Activated CD8-positive, alpha-beta memory T cell treated with anti-CD3 and anti-CD28 coated beads for 36 hours (primary cell): ENCODE measurements around the gene CERS6. TPM values are rescaled to one million over a fixed set of nuclear protein-coding genes. Genes with fewer than 3 reads are reported as not detected.
"Not testable (repeated sequence)": the region's sequence is repeated elsewhere in the genome, so short reads cannot be mapped to it uniquely, and the experiment has no call there.

Source experiments
- CTCF ChIA-PET: fragments of 350-600 bp; sonication (Branson Sonifier 250); formaldehyde crosslinking; loops from one replicate; lab custom pipeline; 2021; ENCODE audit warnings: antibody characterized with exemption; lab: Charles Lee
- POLR2A ChIA-PET: fragments of 350-600 bp; sonication (Branson Sonifier 250); formaldehyde crosslinking; loops from one replicate; lab custom pipeline; 2021; ENCODE audit warnings: antibody characterized with exemption; lab: Charles Lee
- total RNA-seq, 2 experiments: library from RNA; stranded (reverse); gene quantifications; one replicate each; pipeline ENCODE4 v1.2.3, GENCODE V29; 2021

The CERS6 gene
- total RNA-seq, 2 experiments from 2014 or later: 9.4 to 9.5 TPM

GRCh38 chr2:168791140-168791539 lies 335.1 kb downstream of the CERS6 start:
- POLR2A ChIA-PET: not testable (repeated sequence)

GRCh38 chr2:168793596-168793995 lies 337.5 kb downstream of the CERS6 start:
- ChIA-PET CTCF (no interaction called here), POLR2A (no interaction called here)

More at GRCh38 chr2:168791140-168791539, 335.1 kb downstream of the CERS6 start:
- CTCF ChIA-PET: not testable (repeated sequence)

GRCh38 chr2:168794968-168795367 lies 338.9 kb downstream of the CERS6 start:
- CTCF ChIA-PET: no interaction called here

GRCh38 chr2:168796090-168796577 lies 340.1 kb downstream of the CERS6 start:
- POLR2A ChIA-PET: no interaction called here
- CTCF ChIA-PET: interaction anchor here (0.6 kb wide), 1 partner anchor 82 kb away, joined by 3 read pairs; no protein-coding TSS in a partner anchor

More at GRCh38 chr2:168794968-168795367, 338.9 kb downstream of the CERS6 start:
- POLR2A ChIA-PET: no interaction called here

GRCh38 chr2:168796583-168797285 lies 340.7 kb downstream of the CERS6 start:
- CTCF ChIA-PET: interaction anchor here (0.6 to 0.7 kb wide), 2 partner anchors 83 to 651 kb away, joined by 3 read pairs; no protein-coding TSS in a partner anchor

GRCh38 chr2:168797286-168797655 lies 341.2 kb downstream of the CERS6 start:
- ChIA-PET CTCF (interaction anchor here (0.7 kb wide), 1 partner anchor 650 kb away, joined by 3 read pairs; no protein-coding TSS in a partner anchor), POLR2A (no interaction called here)

More at GRCh38 chr2:168796583-168797285, 340.7 kb downstream of the CERS6 start:
- POLR2A ChIA-PET: no interaction called here

- ChIA-PET POLR2A (no interaction called here), CTCF (no interaction called here)
Measured at GRCh38 chr2:168798076-168798887, 342.2 kb downstream of the CERS6 start.

- POLR2A ChIA-PET: no interaction called here
- CTCF ChIA-PET: no interaction called here
Measured at GRCh38 chr2:168798888-168799410, 342.9 kb downstream of the CERS6 start.

- POLR2A ChIA-PET: no interaction called here
- CTCF ChIA-PET: no interaction called here
Measured at GRCh38 chr2:168801471-168801870, 345.4 kb downstream of the CERS6 start.

GRCh38 chr2:168801961-168802858 lies 346.1 kb downstream of the CERS6 start, which contains the start of gene NOSTRIN:
NOSTRIN (plus strand) TSS chr2:168802637; CDS start chr2:168802647, 10 bp downstream.
- ChIA-PET CTCF (no interaction called here), POLR2A (no interaction called here)

GRCh38 chr2:168802859-168803725 lies 347.0 kb downstream of the CERS6 start:
- ChIA-PET CTCF (no interaction called here), POLR2A (no interaction called here)

GRCh38 chr2:168804214-168804613 lies 348.1 kb downstream of the CERS6 start:
- CTCF ChIA-PET: no interaction called here
- POLR2A ChIA-PET: no interaction called here

GRCh38 chr2:168805615-168806014 lies 349.5 kb downstream of the CERS6 start:
- POLR2A ChIA-PET: no interaction called here
- CTCF ChIA-PET: no interaction called here

- ChIA-PET CTCF (no interaction called here), POLR2A (no interaction called here)
Measured at GRCh38 chr2:168809537-168809936, 353.5 kb downstream of the CERS6 start.

GRCh38 chr2:168810235-168810634 lies 354.2 kb downstream of the CERS6 start:
- ChIA-PET POLR2A (no interaction called here), CTCF (no interaction called here)

GRCh38 chr2:168811696-168812095 lies 355.6 kb downstream of the CERS6 start:
- CTCF ChIA-PET: no interaction called here
- POLR2A ChIA-PET: no interaction called here

GRCh38 chr2:168814046-168814445 lies 358.0 kb downstream of the CERS6 start:
- ChIA-PET CTCF (no interaction called here), POLR2A (no interaction called here)
